HUDEP-2 (cell line): ENCODE measurements around the gene MIEN1.
"Not testable (repeated sequence)": the region's sequence is repeated elsewhere in the genome, so short reads cannot be mapped to it uniquely, and the experiment has no call there.

ENCODE experiments used
- DNase-seq, 76 experiments: peaks; one replicate each; lab custom pipeline; 2025; ENCODE audit not compliant: unreplicated experiment in 76 of 76; lab: John Stamatoyannopoulos, UW

The MIEN1 gene

GRCh38 chr17:39756380-39757079, 26.2 kb upstream of the MIEN1 start:
- DNase-seq, result no peak

GRCh38 chr17:39755554-39756379, 25.4 kb upstream of the MIEN1 start:
- DNase-seq, result no peak

- DNase-seq, result peak in 2 of 76 experiments; percentile 17 to 18
Measured at GRCh38 chr17:39754958-39755553, 24.7 kb upstream of the MIEN1 start.

GRCh38 chr17:39754161-39754957, 24.0 kb upstream of the MIEN1 start:
- peak in 74 of 76 experiments; percentile 46 to 96 (median 91) for DNase-seq

- DNase-seq, result peak in 47 of 76 experiments; percentile 19 to 81 (median 55)
Measured at GRCh38 chr17:39753514-39754160, 23.3 kb upstream of the MIEN1 start.

- peak in 1 of 76 experiments; percentile 24 for DNase-seq
Measured at GRCh38 chr17:39752241-39752881, 22.0 kb upstream of the MIEN1 start.

- DNase-seq, result no peak
Measured at GRCh38 chr17:39751637-39752036, 21.3 kb upstream of the MIEN1 start.

GRCh38 chr17:39751016-39751543, 20.7 kb upstream of the MIEN1 start:
- DNase-seq, result no peak

- no peak for DNase-seq
Measured at GRCh38 chr17:39750131-39751015, 20.0 kb upstream of the MIEN1 start.

GRCh38 chr17:39748444-39749034, 18.2 kb upstream of the MIEN1 start:
- not testable (repeated sequence) for DNase-seq

- DNase-seq, result no peak
Measured at GRCh38 chr17:39747745-39748144, 17.4 kb upstream of the MIEN1 start.

GRCh38 chr17:39746145-39746461, 15.8 kb upstream of the MIEN1 start:
- no peak for DNase-seq

- no peak for DNase-seq
Measured at GRCh38 chr17:39745335-39746144, 15.2 kb upstream of the MIEN1 start.

GRCh38 chr17:39744836-39745215, 14.5 kb upstream of the MIEN1 start:
- DNase-seq, result no peak

- DNase-seq, result no peak
Measured at GRCh38 chr17:39744075-39744835, 13.9 kb upstream of the MIEN1 start.

- DNase-seq, result peak in 1 of 76 experiments; percentile 6
Measured at GRCh38 chr17:39742856-39743436, 12.6 kb upstream of the MIEN1 start.
